Neutrophil (primary cell): ENCODE data around the gene ASPM.

ENCODE experiments used
- H3K27ac ChIP-seq: fragments of 200-600 bp; sonication (generic); 2 replicates; pipeline ENCODE4 v1.5.1; 2016; ENCODE audit warnings: mild to moderate bottlenecking, moderate library complexity
- H3K27me3 ChIP-seq: fragments of 200-600 bp; sonication (generic); 2 replicates; pipeline ENCODE4 v1.6.0; 2016; ENCODE audit warnings: mild to moderate bottlenecking
- H3K36me3 ChIP-seq: fragments of 200-600 bp; sonication (generic); 2 replicates; pipeline ENCODE4 v1.5.1; 2017
- H3K4me1 ChIP-seq, 2 experiments: fragments of 200-600 bp in 1 of 2; sonication (generic) in 1 of 2; 1 replicate in 1 of 2; 2 replicates in 1 of 2; pipeline versions ENCODE4 v1.5.1 to v1.6.1; 2013 to 2016; ENCODE audit warnings: low read depth in 1 of 2, low read length in 1 of 2, mild to moderate bottlenecking in 1 of 2, moderate library complexity in 1 of 2; ENCODE audit not compliant: control insufficient read depth in 1 of 2, insufficient read depth in 1 of 2
- H3K4me3 ChIP-seq, 2 experiments: fragments of 200-600 bp in 1 of 2; sonication (generic) in 1 of 2; 1 replicate in 1 of 2; 2 replicates in 1 of 2; pipeline ENCODE4 v1.5.1; 2013 to 2016; ENCODE audit warnings: low read depth in 1 of 2, low read length in 1 of 2, mild to moderate bottlenecking in 1 of 2, moderate library complexity in 1 of 2
- H3K9me3 ChIP-seq: fragments of 200-600 bp; sonication (generic); 2 replicates; pipeline ENCODE4 v1.5.1; 2016
- CTCF ChIP-seq: fragments of 200-600 bp; sonication (generic); IDR thresholded peaks from 2 replicates; pipeline ENCODE4 v1.5.1; 2016; ENCODE audit warnings: antibody characterized with exemption

ASPM gene

GRCh38 chr1:197182716-197183115, 36.2 kb upstream of the ASPM start:
- Histone ChIP-seq H3K9me3 (no peaks in the 10 kb centered on the region), H3K36me3 (peaks cover 15% of the 10 kb centered on the region), H3K27me3 (no peaks in the 10 kb centered on the region), H3K27ac (no peak overlapping the region), H3K4me3 (no peak overlapping the region), H3K4me1 (no peaks in the 10 kb centered on the region)
- no peak for TF ChIP-seq CTCF

DNA sequence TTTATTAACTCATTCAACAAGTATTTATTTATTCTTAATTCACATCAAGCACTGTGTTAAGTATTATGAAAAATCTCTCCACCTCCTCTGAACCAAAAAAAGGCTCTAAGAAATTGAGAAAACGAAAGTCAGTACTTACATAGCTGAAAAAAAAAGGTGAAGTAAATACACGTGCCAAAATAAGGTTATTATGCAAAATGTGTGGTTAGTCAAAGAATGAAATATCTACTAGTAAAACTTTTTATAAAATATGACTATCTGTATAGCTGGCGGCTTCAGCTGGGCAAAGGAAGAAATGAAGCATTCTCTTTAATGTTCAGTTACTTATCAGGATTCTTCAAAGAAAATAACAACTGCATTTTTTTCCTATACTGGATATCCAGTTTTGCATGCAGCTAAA, 35.5 kb upstream of the ASPM start:
- Histone ChIP-seq H3K27me3 (no peaks in the 10 kb centered on the region), H3K4me3 (no peak overlapping the region), H3K4me1 (no peaks in the 10 kb centered on the region), H3K36me3 (peaks cover 11% of the 10 kb centered on the region), H3K9me3 (no peaks in the 10 kb centered on the region), H3K27ac (no peak overlapping the region)
- TF ChIP-seq CTCF = no peak

DNA sequence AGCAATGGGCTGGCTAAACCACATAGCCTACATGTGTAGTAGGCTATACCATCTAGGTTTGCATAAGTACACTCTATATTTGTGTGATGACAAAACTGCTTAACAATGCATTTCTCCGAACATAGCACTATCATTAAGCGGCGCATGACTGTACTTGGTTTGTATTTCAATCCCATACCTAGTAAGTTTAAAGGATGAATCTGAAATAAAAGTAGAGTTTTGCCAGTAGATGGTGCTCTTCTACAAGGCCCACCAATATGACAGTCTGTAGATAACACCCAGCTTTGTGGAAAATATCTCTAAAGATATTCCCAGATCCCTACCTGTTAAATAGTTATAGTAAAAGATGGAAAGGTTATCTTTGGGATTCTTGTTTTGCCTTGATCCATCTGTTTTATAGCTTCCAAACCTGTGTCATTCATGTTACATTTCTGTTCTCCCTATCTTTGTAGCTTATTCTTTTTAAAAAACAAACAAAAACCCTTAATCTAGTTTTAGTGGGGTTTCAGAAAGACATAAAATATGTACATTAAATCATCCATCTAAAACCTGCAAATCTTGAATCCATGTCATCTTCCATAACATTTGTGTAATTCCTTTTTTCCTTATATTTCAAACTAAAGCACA, 33.9 kb upstream of the ASPM start:
- TF ChIP-seq CTCF = no peak
- H3K9me3 ChIP-seq = no peaks in the 10 kb centered on the region
- H3K36me3 ChIP-seq = peaks cover 19% of the 10 kb centered on the region
- no peaks in the 10 kb centered on the region for H3K27me3 ChIP-seq
- H3K4me3 ChIP-seq = no peak overlapping the region
- no peak overlapping the region for H3K27ac ChIP-seq
- no peaks in the 10 kb centered on the region for H3K4me1 ChIP-seq

DNA sequence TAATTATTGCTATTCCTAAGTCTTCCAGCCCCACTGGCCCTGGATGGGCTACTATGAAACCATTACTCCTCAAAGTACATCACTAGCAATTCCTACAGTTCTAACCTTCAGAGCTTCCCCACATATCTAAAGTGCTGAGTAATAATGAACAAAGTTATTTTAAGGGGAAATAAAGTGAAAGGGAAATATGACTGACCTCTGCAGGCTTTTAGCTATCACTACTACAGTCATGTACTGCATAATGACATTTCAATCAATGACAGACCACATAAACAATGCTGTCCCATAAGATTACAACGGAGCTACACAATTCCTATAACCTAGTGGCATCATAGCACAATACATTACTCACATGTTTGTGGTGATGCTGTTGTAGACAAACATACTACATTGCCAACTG, 32.5 kb upstream of the ASPM start:
- no peaks in the 10 kb centered on the region for H3K4me1 ChIP-seq
- H3K27me3 ChIP-seq = no peaks in the 10 kb centered on the region
- TF ChIP-seq CTCF = no peak
- H3K9me3 ChIP-seq = no peaks in the 10 kb centered on the region
- H3K36me3 ChIP-seq = peaks cover 25% of the 10 kb centered on the region
- H3K4me3 ChIP-seq = no peak overlapping the region
- H3K27ac ChIP-seq = no peak overlapping the region

DNA sequence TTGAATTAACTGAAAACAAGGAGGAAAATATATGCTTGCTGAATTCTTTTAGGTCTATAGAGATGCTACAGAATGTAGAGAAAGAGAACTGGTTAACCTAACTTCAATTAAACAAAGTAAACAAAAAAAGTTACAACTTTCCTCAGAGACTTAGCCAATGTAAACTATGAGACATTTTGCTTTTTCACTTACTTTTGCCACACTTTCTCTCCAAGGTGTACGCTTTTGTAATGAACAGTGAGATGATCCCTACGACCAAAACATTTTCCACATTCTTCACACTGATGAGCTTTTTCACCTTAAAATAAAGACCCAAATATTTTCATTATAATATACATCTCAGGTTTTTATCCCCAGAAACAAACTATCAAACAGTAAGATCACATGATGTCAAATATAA, 28.3 kb upstream of the ASPM start:
- TF ChIP-seq CTCF = no peak
- no peak overlapping the region for H3K27ac ChIP-seq
- H3K27me3 ChIP-seq = no peaks in the 10 kb centered on the region
- H3K36me3 ChIP-seq = peaks cover 27% of the 10 kb centered on the region
- no peaks in the 10 kb centered on the region for H3K4me1 ChIP-seq
- H3K4me3 ChIP-seq = no peak overlapping the region
- H3K9me3 ChIP-seq = no peaks in the 10 kb centered on the region
